HepG2 (cell line): ENCODE data around the gene ZNF644. TPM values are rescaled to one million over a fixed set of nuclear protein-coding genes. Genes with fewer than 3 reads are reported as not detected.

ENCODE experiments used
- PRDM10 ChIP-seq: sonication (generic); formaldehyde crosslinking; IDR thresholded peaks from 2 replicates; pipeline ENCODE4 v1.4.0; 2020; ENCODE audit warnings: low read depth, missing genetic modification reagents
- ZNF432 ChIP-seq: sonication (generic); formaldehyde crosslinking; IDR thresholded peaks from 2 replicates; pipeline ENCODE4 v1.5.0; 2020; ENCODE audit warnings: missing genetic modification reagents, mild to moderate bottlenecking, borderline replicate concordance
- polyA plus RNA-seq, 8 experiments: library from polyadenylated mRNA; depleted of rRNA in 3 of 8; stranded (reverse) in 7 of 8; unstranded in 1 of 8; fragments of >200 nt; fragmentation: Illumina TruSeq in 4 of 8; extraction: Trizol in 4 of 8; gene quantifications; 2 replicates each; pipeline versions ENCODE4 v1.2.1 to v1.2.3, GENCODE V29; 2011 to 2016; ENCODE audit warnings: low read depth in 4 of 8, missing spikeins in 1 of 8, mixed read lengths in 1 of 8; ENCODE audit not compliant: insufficient read depth in 1 of 8
- total RNA-seq, 5 experiments: library from RNA; depleted of rRNA; stranded (reverse); fragments of >200 nt; fragmentation: Illumina TruSeq; extraction: Trizol; gene quantifications; 2 replicates each; pipeline ENCODE4 v1.2.3, GENCODE V29; 2016; ENCODE audit warnings: low read depth in 1 of 5

Gene ZNF644
- total and polyA plus RNA-seq, 2 of the 13 experiments (the other 11 are each of a cell fraction or from before 2014, with no cell fraction given): 17.7 to 51.7 TPM

GRCh38 chr1:90876101-90876500, 145.7 kb downstream of the ZNF644 start (continued):
- TF ChIP-seq PRDM10 (CRISPR knock-in tag) (no peak), ZNF432 (CRISPR knock-in tag) (no peak)
